HL-60 (cell line): ENCODE results near the gene SORCS2.

Experiments used
- DNase-seq, 2 experiments: peaks; one replicate each; pipeline ENCODE4 v3.0.0-alpha.2; 2010 to 2020; ENCODE audit warnings: low read depth in 1 of 2, low spot score in 1 of 2
- H3K27ac ChIP-seq: fragments of 250-450 bp; sonication (Bioruptor Pico); replicated peaks from 2 replicates; pipeline ENCODE4 v1.5.1; 2020; ENCODE audit warnings: mild to moderate bottlenecking, moderate library complexity
- H3K27me3 ChIP-seq: fragments of 250-450 bp; sonication (Bioruptor Pico); 2 replicates; pipeline ENCODE4 v1.5.1; 2021; ENCODE audit warnings: mild to moderate bottlenecking, moderate library complexity; ENCODE audit not compliant: insufficient read depth, poor library complexity, severe bottlenecking
- H3K4me3 ChIP-seq: replicated peaks from 2 replicates; pipeline ENCODE4 v1.5.1; 2011; ENCODE audit warnings: mild to moderate bottlenecking, control low read depth, low read length; ENCODE audit not compliant: insufficient read depth
- GABPA ChIP-seq: IDR thresholded peaks from 2 replicates; pipeline ENCODE4 v1.6.1; 2012; ENCODE audit warnings: low read depth
- POLR2AphosphoS5 ChIP-seq: IDR thresholded peaks from 2 replicates; pipeline ENCODE4 v1.6.1; 2012; ENCODE audit warnings: low read depth
- SPI1 ChIP-seq: IDR thresholded peaks from 2 replicates; pipeline ENCODE4 v1.6.1; 2012; ENCODE audit warnings: low read depth, mild to moderate bottlenecking, borderline replicate concordance
- TF ChIP-seq, protein P1 (sequence below): IDR thresholded peaks from 2 replicates; pipeline ENCODE4 v1.6.1; 2012; ENCODE audit warnings: low read depth; ENCODE audit not compliant: insufficient replicate concordance
- TF ChIP-seq, protein P2 (sequence below): IDR thresholded peaks from one replicate; pipeline ENCODE4 v1.5.1; 2011; ENCODE audit warnings: low read length, control low read depth, inconsistent platforms; ENCODE audit not compliant: insufficient read depth

SORCS2 gene

DNA sequence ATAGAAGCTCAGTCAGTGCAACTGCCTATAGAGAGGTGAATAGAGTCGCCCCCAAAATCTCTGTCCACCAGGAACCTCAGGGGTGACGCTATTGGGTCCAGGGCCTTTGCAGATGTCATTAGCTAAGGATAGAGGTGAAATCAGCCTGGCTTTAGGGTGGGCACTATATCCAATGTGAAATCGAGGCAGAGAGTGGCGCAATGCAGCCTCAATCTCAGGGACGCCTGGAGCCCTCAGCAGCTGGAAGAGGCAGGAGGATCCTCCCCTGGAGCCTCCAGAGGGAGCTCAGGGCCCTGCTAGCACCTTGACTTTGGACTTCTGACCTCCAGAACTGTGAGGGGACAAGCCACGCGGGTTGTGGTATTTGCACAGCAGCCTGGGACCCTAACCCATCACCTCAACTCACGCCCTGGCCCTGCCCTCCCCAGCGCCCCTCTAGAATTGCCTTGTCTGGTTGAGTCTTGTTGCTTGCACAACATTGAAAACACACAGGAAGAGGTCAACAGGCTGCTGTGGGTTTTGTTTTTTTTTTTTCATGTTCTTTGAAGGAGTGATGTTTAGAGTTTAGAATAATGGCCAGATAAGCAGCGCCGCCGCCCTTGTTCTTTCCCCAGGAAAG, 331.8 kb downstream of the SORCS2 start:
- H3K27me3 ChIP-seq = peaks cover 6% of the 10 kb centered on the region
- DNase-seq = no peak
- no peak overlapping the region for H3K27ac ChIP-seq
- no peak overlapping the region for H3K4me3 ChIP-seq
- TF ChIP-seq SPI1 = no peak
- TF ChIP-seq, protein P1, sequence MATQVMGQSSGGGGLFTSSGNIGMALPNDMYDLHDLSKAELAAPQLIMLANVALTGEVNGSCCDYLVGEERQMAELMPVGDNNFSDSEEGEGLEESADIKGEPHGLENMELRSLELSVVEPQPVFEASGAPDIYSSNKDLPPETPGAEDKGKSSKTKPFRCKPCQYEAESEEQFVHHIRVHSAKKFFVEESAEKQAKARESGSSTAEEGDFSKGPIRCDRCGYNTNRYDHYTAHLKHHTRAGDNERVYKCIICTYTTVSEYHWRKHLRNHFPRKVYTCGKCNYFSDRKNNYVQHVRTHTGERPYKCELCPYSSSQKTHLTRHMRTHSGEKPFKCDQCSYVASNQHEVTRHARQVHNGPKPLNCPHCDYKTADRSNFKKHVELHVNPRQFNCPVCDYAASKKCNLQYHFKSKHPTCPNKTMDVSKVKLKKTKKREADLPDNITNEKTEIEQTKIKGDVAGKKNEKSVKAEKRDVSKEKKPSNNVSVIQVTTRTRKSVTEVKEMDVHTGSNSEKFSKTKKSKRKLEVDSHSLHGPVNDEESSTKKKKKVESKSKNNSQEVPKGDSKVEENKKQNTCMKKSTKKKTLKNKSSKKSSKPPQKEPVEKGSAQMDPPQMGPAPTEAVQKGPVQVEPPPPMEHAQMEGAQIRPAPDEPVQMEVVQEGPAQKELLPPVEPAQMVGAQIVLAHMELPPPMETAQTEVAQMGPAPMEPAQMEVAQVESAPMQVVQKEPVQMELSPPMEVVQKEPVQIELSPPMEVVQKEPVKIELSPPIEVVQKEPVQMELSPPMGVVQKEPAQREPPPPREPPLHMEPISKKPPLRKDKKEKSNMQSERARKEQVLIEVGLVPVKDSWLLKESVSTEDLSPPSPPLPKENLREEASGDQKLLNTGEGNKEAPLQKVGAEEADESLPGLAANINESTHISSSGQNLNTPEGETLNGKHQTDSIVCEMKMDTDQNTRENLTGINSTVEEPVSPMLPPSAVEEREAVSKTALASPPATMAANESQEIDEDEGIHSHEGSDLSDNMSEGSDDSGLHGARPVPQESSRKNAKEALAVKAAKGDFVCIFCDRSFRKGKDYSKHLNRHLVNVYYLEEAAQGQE = no peak
- TF ChIP-seq GABPA = no peak
- TF ChIP-seq, protein P2, sequence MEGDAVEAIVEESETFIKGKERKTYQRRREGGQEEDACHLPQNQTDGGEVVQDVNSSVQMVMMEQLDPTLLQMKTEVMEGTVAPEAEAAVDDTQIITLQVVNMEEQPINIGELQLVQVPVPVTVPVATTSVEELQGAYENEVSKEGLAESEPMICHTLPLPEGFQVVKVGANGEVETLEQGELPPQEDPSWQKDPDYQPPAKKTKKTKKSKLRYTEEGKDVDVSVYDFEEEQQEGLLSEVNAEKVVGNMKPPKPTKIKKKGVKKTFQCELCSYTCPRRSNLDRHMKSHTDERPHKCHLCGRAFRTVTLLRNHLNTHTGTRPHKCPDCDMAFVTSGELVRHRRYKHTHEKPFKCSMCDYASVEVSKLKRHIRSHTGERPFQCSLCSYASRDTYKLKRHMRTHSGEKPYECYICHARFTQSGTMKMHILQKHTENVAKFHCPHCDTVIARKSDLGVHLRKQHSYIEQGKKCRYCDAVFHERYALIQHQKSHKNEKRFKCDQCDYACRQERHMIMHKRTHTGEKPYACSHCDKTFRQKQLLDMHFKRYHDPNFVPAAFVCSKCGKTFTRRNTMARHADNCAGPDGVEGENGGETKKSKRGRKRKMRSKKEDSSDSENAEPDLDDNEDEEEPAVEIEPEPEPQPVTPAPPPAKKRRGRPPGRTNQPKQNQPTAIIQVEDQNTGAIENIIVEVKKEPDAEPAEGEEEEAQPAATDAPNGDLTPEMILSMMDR = no peak
- no peak for TF ChIP-seq POLR2AphosphoS5

DNA sequence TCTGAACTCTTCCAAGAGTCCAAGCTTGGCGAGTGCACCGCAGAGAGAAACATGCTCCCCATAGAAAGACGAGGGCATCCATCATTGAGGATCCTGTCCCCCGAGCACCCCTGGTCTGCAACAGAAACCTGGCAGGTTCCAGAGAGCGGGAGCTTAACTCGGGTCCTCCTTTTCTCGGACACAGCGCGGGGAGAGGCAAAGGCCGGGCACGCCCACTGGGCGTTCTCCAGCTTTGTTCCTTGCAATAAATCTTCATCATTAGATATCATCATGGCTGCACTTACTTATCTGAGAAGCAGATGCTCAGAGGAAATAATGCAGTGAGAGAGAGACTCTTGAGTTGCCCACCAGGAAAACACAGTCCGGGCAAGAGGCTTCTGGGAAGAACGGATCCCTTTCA, 332.5 kb downstream of the SORCS2 start:
- Histone ChIP-seq H3K4me3 (no peak overlapping the region), H3K27me3 (peaks cover 6% of the 10 kb centered on the region), H3K27ac (no peak overlapping the region)
- TF ChIP-seq, protein P1 = no peak
- TF ChIP-seq POLR2AphosphoS5 (no peak), GABPA (no peak), SPI1 (no peak)
- DNase-seq = no peak

DNA sequence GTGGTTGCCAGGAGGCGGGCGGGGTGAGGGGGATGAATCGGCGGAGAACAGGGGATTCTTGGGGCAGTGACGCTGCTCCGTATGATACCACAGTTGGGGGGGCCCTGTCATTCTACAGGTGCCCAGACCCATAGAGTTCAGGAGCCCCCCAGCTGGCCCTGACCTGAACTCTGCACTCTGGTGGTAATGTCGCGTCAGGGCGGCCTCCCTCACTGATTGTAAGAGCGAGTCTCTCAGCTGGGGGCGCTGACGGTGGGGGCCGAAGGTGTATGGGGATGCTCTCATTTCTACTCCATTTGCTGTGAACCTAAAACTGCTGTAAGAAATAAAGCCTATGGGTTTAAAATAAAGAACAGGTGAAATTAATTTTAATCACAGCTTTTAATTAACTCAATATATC, 334.2 kb downstream of the SORCS2 start:
- TF ChIP-seq, protein P1 = no peak
- TF ChIP-seq SPI1 (no peak), POLR2AphosphoS5 (no peak), GABPA (no peak)
- TF ChIP-seq, protein P2 = no peak
- Histone ChIP-seq H3K4me3 (no peak overlapping the region), H3K27ac (no peak overlapping the region), H3K27me3 (peaks cover 6% of the 10 kb centered on the region)
- DNase-seq = no peak
